Astrocyte of the cerebellum (primary cell): ENCODE measurements around the gene WWP2.

Experiments used
- DNase-seq: peaks from one replicate; pipeline ENCODE4 v3.0.0-alpha.2; 2011; ENCODE audit warnings: low read depth
- H3K4me3 ChIP-seq: 2 replicates; pipeline ENCODE4 v1.5.1; 2011; ENCODE audit warnings: mild to moderate bottlenecking, low read depth, low read length, moderate library complexity
- CTCF ChIP-seq: IDR thresholded peaks from 2 replicates; pipeline ENCODE4 v1.5.1; 2012; ENCODE audit warnings: low read length, low read depth, moderate library complexity, mild to moderate bottlenecking; ENCODE audit errors: missing control alignments
- in situ Hi-C: cut with HindIII; loops from 2 replicates; pipeline ENCODE4 v1.10.0; 2017; ENCODE audit warnings: low sequenced_read_pairs

WWP2 gene

GRCh38 chr16:69909760-69910159, 147.6 kb downstream of the WWP2 start:
- in situ Hi-C loops: no loop called here
- DNase-seq: no peak
- TF ChIP-seq CTCF: no peak
- no peak overlapping the region for H3K4me3 ChIP-seq

DNA sequence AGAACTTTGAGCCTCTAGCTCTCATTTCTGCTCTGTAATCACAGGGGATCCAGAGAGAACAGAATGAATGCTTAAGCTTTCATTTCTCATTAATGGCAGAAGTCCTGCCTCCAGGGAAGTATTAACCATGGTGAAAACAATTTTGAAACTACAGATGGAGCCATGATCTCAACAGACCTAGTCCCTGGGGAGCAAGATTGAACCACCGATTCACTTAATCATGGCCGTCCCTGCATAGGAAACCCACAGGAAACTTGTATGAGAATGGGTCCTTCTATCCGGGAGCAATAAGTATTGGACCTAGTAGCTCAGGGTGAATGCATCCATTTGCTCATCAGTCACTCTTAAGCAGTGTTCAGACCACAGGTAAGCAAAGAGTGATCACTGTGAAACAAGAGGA, 148.8 kb downstream of the WWP2 start:
- no peak for DNase-seq
- in situ Hi-C loops: no loop called here
- no peak overlapping the region for H3K4me3 ChIP-seq
- no peak for TF ChIP-seq CTCF

DNA sequence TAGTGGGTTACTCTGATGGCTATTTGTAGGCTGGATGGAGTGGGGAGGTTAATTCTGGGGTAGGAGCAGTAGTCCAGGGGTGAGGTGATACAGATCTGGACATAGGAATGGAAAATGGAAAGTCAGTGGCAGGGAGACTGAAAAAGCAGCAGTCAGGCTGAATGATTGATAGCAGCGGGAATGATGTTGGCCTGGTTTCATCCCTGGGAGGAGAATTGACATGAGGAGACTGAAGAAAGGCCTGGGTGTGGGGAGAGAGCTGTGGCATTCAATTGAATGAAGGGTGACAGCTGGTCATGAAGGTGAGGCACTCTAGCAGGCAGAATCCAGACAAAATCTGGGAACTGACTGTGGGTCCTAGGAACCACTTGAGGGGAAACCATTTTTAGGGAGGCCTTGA, 154.3 kb downstream of the WWP2 start:
- no peak for TF ChIP-seq CTCF
- DNase-seq: no peak
- no peak overlapping the region for H3K4me3 ChIP-seq
- in situ Hi-C loops: no loop called here

- DNase-seq: no peak
- H3K4me3 ChIP-seq: no peak overlapping the region
- no peak for TF ChIP-seq CTCF
- in situ Hi-C loops: no loop called here
Measured at GRCh38 chr16:69917311-69917710, 155.2 kb downstream of the WWP2 start.

GRCh38 chr16:69917739-69918138, 155.6 kb downstream of the WWP2 start:
- peak; percentile 92 for DNase-seq
- no peak overlapping the region for H3K4me3 ChIP-seq
- in situ Hi-C loops: no loop called here
- TF ChIP-seq CTCF: no peak

DNA sequence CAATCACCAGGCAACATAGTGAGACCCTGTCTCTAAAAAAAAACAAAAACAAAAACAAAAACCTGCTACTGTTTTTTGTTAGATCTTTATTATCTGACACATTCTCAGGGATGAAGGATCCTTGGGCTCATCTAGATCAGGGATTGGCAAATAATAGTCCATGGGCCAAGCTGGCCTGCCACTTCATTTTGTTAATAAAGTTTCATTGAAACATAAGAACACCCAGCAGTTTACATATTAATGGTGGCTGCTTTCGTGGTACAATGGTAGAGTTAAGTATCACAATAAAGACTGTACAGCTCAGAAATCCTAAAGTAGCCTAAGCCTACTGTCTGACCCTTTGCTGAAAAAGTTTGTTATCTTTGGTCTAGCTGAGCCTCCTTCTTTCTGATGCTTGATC, 156.1 kb downstream of the WWP2 start:
- no peak for DNase-seq
- TF ChIP-seq CTCF: no peak
- in situ Hi-C loops: no loop called here
- no peak overlapping the region for H3K4me3 ChIP-seq

DNA sequence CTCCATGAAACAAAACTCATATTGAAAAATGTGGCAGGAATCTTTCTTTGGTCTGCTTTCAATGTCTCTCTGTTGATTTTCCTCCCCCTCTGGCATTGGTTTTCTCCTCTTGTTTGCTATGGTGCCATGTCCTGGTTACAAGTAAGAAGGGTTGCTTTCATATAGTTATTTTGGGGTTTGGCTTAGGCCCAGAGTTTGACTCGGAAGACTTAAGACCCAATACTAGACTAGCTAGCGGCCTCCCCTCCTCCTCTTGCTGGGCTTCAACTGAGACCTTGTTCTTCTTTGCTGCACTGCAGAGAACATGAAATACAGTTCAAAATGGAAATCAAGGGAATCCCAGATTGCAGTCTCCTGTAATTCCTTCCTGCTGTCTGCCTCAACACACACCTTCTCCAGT, 159.0 kb downstream of the WWP2 start:
- peak; percentile 39 for DNase-seq
- TF ChIP-seq CTCF: no peak
- in situ Hi-C loops: no loop called here
- H3K4me3 ChIP-seq: no peak overlapping the region
